H9 (cell line): ENCODE measurements around the gene DYNC2H1. TPM values are rescaled to one million over a fixed set of nuclear protein-coding genes. Genes with fewer than 3 reads are reported as not detected.

Source experiments
- DNase-seq: peaks from one replicate; pipeline ENCODE4 v3.0.0-alpha.2; 2017
- H2AFZ ChIP-seq: one replicate; pipeline ENCODE4 v1.6.1; 2013; ENCODE audit warnings: mild to moderate bottlenecking, low read length, control low read depth, moderate library complexity
- H2AK5ac ChIP-seq: 2 replicates; pipeline ENCODE4 v1.6.1; 2013; ENCODE audit warnings: low read length, control low read depth, mixed read lengths; ENCODE audit not compliant: insufficient read length
- H2BK120ac ChIP-seq: one replicate; pipeline ENCODE4 v1.6.1; 2013; ENCODE audit warnings: low read depth, mild to moderate bottlenecking, low read length, control low read depth, inconsistent platforms; ENCODE audit not compliant: poor library complexity, severe bottlenecking
- H2BK12ac ChIP-seq: 2 replicates; pipeline ENCODE4 v1.6.1; 2013; ENCODE audit warnings: low read length, control low read depth, mixed read lengths, low read depth; ENCODE audit not compliant: insufficient read length
- H2BK15ac ChIP-seq: 2 replicates; pipeline ENCODE4 v1.6.1; 2013; ENCODE audit warnings: low read depth, low read length, control low read depth
- H2BK20ac ChIP-seq: one replicate; pipeline ENCODE4 v1.6.1; 2013; ENCODE audit warnings: low read depth, mild to moderate bottlenecking, low read length, control low read depth, inconsistent platforms; ENCODE audit not compliant: poor library complexity, severe bottlenecking
- H2BK5ac ChIP-seq: 2 replicates; pipeline ENCODE4 v1.6.1; 2013; ENCODE audit warnings: low read length, control low read depth, mixed read lengths; ENCODE audit not compliant: insufficient read length
- H3K14ac ChIP-seq: 2 replicates; pipeline ENCODE4 v1.6.1; 2013; ENCODE audit warnings: low read length, control low read depth; ENCODE audit not compliant: insufficient read depth
- H3K18ac ChIP-seq: 2 replicates; pipeline ENCODE4 v1.6.1; 2013; ENCODE audit warnings: low read depth, mild to moderate bottlenecking, mixed read lengths, low read length, control low read depth; ENCODE audit not compliant: insufficient read length
- H3K23ac ChIP-seq: 2 replicates; pipeline ENCODE4 v1.6.1; 2013; ENCODE audit warnings: low read length, control low read depth, mixed read lengths, low read depth; ENCODE audit not compliant: insufficient read length
- H3K23me2 ChIP-seq: 2 replicates; pipeline ENCODE4 v1.6.1; 2013; ENCODE audit warnings: low read depth, mild to moderate bottlenecking, mixed read lengths, low read length, control low read depth; ENCODE audit not compliant: insufficient read length, poor library complexity, severe bottlenecking
- H3K27ac ChIP-seq: 2 replicates; pipeline ENCODE4 v1.5.1; 2013; ENCODE audit warnings: low read length, control low read depth, mixed read lengths, low read depth; ENCODE audit not compliant: insufficient read length
- H3K27me3 ChIP-seq: 2 replicates; pipeline ENCODE4 v1.6.1; 2013; ENCODE audit warnings: low read length, control low read depth, inconsistent platforms; ENCODE audit not compliant: insufficient read depth
- H3K4ac ChIP-seq: 2 replicates; pipeline ENCODE4 v1.6.1; 2013; ENCODE audit warnings: low read depth, mild to moderate bottlenecking, control low read depth, inconsistent platforms, low read length, moderate library complexity
- H3K4me1 ChIP-seq: 2 replicates; pipeline ENCODE4 v1.6.1; 2013; ENCODE audit warnings: low read length, control low read depth, inconsistent platforms; ENCODE audit not compliant: insufficient read depth
- H3K4me2 ChIP-seq: 2 replicates; pipeline ENCODE4 v1.6.1; 2013; ENCODE audit warnings: low read length, control low read depth, mixed read lengths; ENCODE audit not compliant: insufficient read length, insufficient read depth
- H3K56ac ChIP-seq: 2 replicates; pipeline ENCODE4 v1.6.1; 2013; ENCODE audit warnings: low read depth, mild to moderate bottlenecking, mixed read lengths, low read length, control low read depth; ENCODE audit not compliant: insufficient read length
- H3K79me1 ChIP-seq: 2 replicates; pipeline ENCODE4 v1.6.1; 2013; ENCODE audit warnings: low read depth, mild to moderate bottlenecking, moderate library complexity, low read length, control low read depth, inconsistent platforms; ENCODE audit not compliant: insufficient read depth, poor library complexity, severe bottlenecking
- H3K79me2 ChIP-seq: 2 replicates; pipeline ENCODE4 v1.6.1; 2013; ENCODE audit warnings: low read length, control low read depth, inconsistent platforms; ENCODE audit not compliant: insufficient read depth
- H3K9ac ChIP-seq: 2 replicates; pipeline ENCODE4 v1.6.1; 2013; ENCODE audit warnings: low read length, control low read depth, mixed read lengths; ENCODE audit not compliant: insufficient read length; ENCODE audit errors: extremely low read depth
- H3K9me3 ChIP-seq: one replicate; pipeline ENCODE4 v1.6.1; 2013; ENCODE audit warnings: low read depth, low read length, inconsistent platforms; ENCODE audit not compliant: control insufficient read depth
- H3T11ph ChIP-seq: one replicate; pipeline ENCODE4 v1.6.1; 2013; ENCODE audit warnings: mild to moderate bottlenecking, low read length, control low read depth, inconsistent platforms
- H4K20me1 ChIP-seq: one replicate; pipeline ENCODE4 v1.6.1; 2013; ENCODE audit not compliant: control insufficient read depth, insufficient read length, insufficient read depth
- H4K5ac ChIP-seq: 2 replicates; pipeline ENCODE4 v1.6.1; 2013; ENCODE audit warnings: low read depth, mild to moderate bottlenecking, mixed read lengths, low read length, control low read depth; ENCODE audit not compliant: insufficient read length
- H4K8ac ChIP-seq: replicated peaks from 2 replicates; pipeline ENCODE4 v1.6.1; 2013; ENCODE audit warnings: low read length, control low read depth, mixed read lengths, low read depth; ENCODE audit not compliant: insufficient read length
- H4K91ac ChIP-seq: 2 replicates; pipeline ENCODE4 v1.6.1; 2013; ENCODE audit warnings: low read depth, mild to moderate bottlenecking, moderate library complexity, mixed read lengths, low read length, control low read depth; ENCODE audit not compliant: insufficient read length
- H3K27ac Mint-ChIP-seq, 3 experiments: 2 replicates in 2 of 3; 3 replicates in 1 of 3; pipeline ENCODE4 v1.8.0; 2020 to 2021; ENCODE audit warnings: mixed read lengths in 3 of 3, mild to moderate bottlenecking in 1 of 3, moderate library complexity in 1 of 3
- H3K27me3 Mint-ChIP-seq: 2 replicates; pipeline ENCODE4 v1.8.0; 2021; ENCODE audit warnings: low read depth, mild to moderate bottlenecking, moderate library complexity, mixed read lengths
- H3K36me3 Mint-ChIP-seq, 3 experiments: 2 replicates in 2 of 3; 3 replicates in 1 of 3; pipeline ENCODE4 v1.8.0; 2020 to 2021; ENCODE audit warnings: low read depth in 3 of 3, mixed read lengths in 3 of 3; ENCODE audit not compliant: insufficient read depth in 1 of 3
- H3K4me1 Mint-ChIP-seq, 2 experiments: 2 replicates each; pipeline ENCODE4 v1.8.0; 2020; ENCODE audit warnings: mixed read lengths in 2 of 2
- H3K4me3 Mint-ChIP-seq, 2 experiments: 2 replicates in 1 of 2; 3 replicates in 1 of 2; pipeline ENCODE4 v1.8.0; 2020 to 2021; ENCODE audit warnings: mild to moderate bottlenecking in 2 of 2, mixed read lengths in 2 of 2, moderate library complexity in 1 of 2
- H3K9me3 Mint-ChIP-seq, 2 experiments: 2 replicates in 1 of 2; 3 replicates in 1 of 2; pipeline ENCODE4 v1.8.0; 2020; ENCODE audit warnings: mild to moderate bottlenecking in 2 of 2, mixed read lengths in 2 of 2, moderate library complexity in 1 of 2
- WGBS: extraction: QIAGEN DNeasy Blood & Tissue Kit; methylation state at CpG from one replicate; pipeline ENCODE4 v1.1.7; 2013; ENCODE audit warnings: missing lambda C conversion rate, low lambda C conversion rate, mixed read lengths; ENCODE audit not compliant: insufficient read length; ENCODE audit errors: extremely low coverage; 5-methylcytosine and 5-hydroxymethylcytosine counted together
- total RNA-seq: library from RNA; stranded (reverse); gene quantifications from 2 replicates; pipeline ENCODE4 v1.2.1, GENCODE V29; 2021
- TF ChIP-seq, protein P1 (sequence below): fragments of 200-600 bp; sonication (generic); conservative IDR thresholded peaks from 3 replicates; pipeline ENCODE4 v1.8.0; 2021; ENCODE audit warnings: antibody characterized with exemption, mild to moderate bottlenecking

DYNC2H1 gene
- total RNA-seq, 1 experiment from 2014 or later, result 13.2 TPM

DNA sequence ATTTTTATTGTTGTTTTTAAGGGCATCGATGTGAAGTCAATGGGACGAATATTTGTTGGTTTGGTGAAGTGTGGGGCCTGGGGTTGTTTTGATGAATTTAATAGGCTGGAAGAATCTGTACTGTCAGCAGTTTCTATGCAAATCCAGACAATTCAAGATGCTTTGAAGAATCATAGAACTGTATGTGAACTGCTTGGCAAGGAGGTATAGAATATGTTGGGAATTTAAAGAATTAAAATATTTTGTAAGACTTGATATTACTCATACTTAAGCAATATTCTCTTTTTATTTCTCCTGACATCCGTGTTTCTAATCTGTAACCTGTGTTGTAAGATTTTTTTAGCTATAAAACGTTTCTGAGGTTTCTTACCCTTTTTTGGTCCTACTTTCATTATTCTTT lies 61.6 kb downstream of the DYNC2H1 start:
- Histone ChIP-seq H3K9ac (no peak overlapping the region), H3K27ac (no peak overlapping the region), H2AK5ac (no peak overlapping the region), H2BK5ac (no peak overlapping the region), H3K18ac (no peak overlapping the region), H3K79me1 (no peaks in the 10 kb centered on the region), H4K5ac (no peak overlapping the region), H3K56ac (no peak overlapping the region), H3K79me2 (no peaks in the 10 kb centered on the region), H3K9me3 (no peaks in the 10 kb centered on the region), H2BK120ac (no peak overlapping the region), H3K23me2 (no peaks in the 10 kb centered on the region), H3K4me2 (no peak overlapping the region), H2BK15ac (no peak overlapping the region), H4K8ac (no peak overlapping the region), H3K14ac (no peak overlapping the region), H3K23ac (no peak overlapping the region), H2BK20ac (no peak overlapping the region), H3T11ph (no peak overlapping the region), H3K27me3 (no peaks in the 10 kb centered on the region), H4K20me1 (no peaks in the 10 kb centered on the region), H3K4me1 (no peaks in the 10 kb centered on the region), H4K91ac (no peak overlapping the region), H2AFZ (no peak overlapping the region), H3K4ac (no peak overlapping the region), H2BK12ac (no peak overlapping the region)
- no peaks in the 10 kb centered on the region for H3K27me3 Mint-ChIP-seq
- no peak for DNase-seq
- 0 out of 7 replicates have a peak, but pooled peaks cover 0 to 2% (median 0%) of the 10 kb centered on the region in 3 experiments for H3K36me3 Mint-ChIP-seq
- no peaks in the 10 kb centered on the region for H3K9me3 Mint-ChIP-seq
- H3K4me3 Mint-ChIP-seq, result no peak overlapping the region
- no peak overlapping the region for H3K27ac Mint-ChIP-seq
- TF ChIP-seq, protein P1, sequence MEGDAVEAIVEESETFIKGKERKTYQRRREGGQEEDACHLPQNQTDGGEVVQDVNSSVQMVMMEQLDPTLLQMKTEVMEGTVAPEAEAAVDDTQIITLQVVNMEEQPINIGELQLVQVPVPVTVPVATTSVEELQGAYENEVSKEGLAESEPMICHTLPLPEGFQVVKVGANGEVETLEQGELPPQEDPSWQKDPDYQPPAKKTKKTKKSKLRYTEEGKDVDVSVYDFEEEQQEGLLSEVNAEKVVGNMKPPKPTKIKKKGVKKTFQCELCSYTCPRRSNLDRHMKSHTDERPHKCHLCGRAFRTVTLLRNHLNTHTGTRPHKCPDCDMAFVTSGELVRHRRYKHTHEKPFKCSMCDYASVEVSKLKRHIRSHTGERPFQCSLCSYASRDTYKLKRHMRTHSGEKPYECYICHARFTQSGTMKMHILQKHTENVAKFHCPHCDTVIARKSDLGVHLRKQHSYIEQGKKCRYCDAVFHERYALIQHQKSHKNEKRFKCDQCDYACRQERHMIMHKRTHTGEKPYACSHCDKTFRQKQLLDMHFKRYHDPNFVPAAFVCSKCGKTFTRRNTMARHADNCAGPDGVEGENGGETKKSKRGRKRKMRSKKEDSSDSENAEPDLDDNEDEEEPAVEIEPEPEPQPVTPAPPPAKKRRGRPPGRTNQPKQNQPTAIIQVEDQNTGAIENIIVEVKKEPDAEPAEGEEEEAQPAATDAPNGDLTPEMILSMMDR, result no peak
- no peaks in the 10 kb centered on the region for H3K4me1 Mint-ChIP-seq
- 100% methylated on average over 2 of the region's 4 CpGs for WGBS
